HG03039 (cell line): Measurements from ENCODE around the gene PSMD9.
"Not testable (repeated sequence)": the region's sequence is repeated elsewhere in the genome, so short reads cannot be mapped to it uniquely, and the experiment has no call there.

Source experiments
- ATAC-seq: cut with Tn5 transposase; IDR thresholded peaks from one replicate; pipeline ENCODE4 v1.9.1; 2021; ENCODE audit warnings: mild to moderate bottlenecking, moderate library complexity; ENCODE audit not compliant: unreplicated experiment

PSMD9 gene

GRCh38 chr12:121872546-121873215 is 15.9 kb upstream of the PSMD9 start:
- no peak for ATAC-seq

GRCh38 chr12:121873216-121873569 is 15.4 kb upstream of the PSMD9 start:
- no peak for ATAC-seq

- ATAC-seq, result no peak
Observed at GRCh38 chr12:121874071-121874470, 14.5 kb upstream of the PSMD9 start.

GRCh38 chr12:121875582-121875981 is 13.0 kb upstream of the PSMD9 start:
- ATAC-seq, result no peak

DNA sequence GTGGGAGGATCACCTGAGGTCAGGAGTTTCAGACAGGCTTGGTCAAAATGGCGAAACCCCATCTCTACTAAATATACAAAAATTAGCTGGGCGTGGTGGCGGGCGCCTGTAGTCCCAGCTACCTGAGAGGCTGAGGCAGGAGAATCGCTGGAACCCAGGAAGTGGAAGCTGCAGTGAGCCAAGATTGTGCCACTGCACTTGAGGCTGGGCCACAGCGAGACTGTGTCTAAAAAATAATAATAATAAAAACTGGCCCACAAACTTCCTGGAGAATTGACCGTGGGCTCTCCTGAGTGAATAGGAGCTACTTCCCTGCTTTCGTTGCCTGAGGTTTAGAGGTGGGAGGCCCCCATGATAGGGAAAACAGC is 12.5 kb upstream of the PSMD9 start:
- not testable (repeated sequence) for ATAC-seq

- ATAC-seq, result no peak
Observed at GRCh38 chr12:121883315-121883660, 5.3 kb upstream of the PSMD9 start.

- ATAC-seq, result not testable (repeated sequence)
Observed at GRCh38 chr12:121885129-121885528, 3.5 kb upstream of the PSMD9 start.

- no peak for ATAC-seq
Observed at GRCh38 chr12:121888083-121888477, 510 bp upstream of the PSMD9 start.

GRCh38 chr12:121889274-121889624 is 659 bp downstream of the PSMD9 start:
- no peak for ATAC-seq

DNA sequence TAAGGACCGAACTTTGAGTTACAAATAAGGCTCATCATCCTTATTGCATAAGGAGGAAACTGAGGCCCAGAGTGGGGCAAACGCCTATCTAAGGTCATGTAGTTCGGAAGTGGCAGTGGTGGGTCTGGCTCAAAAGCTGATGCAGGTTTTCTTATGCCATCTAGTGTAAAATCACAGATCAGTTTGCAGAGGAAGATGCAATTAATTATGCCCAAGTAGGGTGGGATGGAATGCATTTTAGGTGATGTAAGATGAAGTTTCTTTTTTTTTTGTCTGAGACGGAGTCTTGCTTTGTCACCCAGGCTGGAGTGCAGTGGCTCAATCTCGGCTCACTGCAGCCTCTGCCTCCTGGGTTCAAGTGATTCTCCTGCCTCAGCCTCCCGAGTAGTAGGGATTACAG is 1.1 kb downstream of the PSMD9 start:
- not testable (repeated sequence) for ATAC-seq

GRCh38 chr12:121892673-121893561 is 4.3 kb downstream of the PSMD9 start:
- no peak for ATAC-seq

- no peak for ATAC-seq
Observed at GRCh38 chr12:121893961-121894460, 5.4 kb downstream of the PSMD9 start.

- no peak for ATAC-seq
Observed at GRCh38 chr12:121894633-121895032, 6.0 kb downstream of the PSMD9 start.

DNA sequence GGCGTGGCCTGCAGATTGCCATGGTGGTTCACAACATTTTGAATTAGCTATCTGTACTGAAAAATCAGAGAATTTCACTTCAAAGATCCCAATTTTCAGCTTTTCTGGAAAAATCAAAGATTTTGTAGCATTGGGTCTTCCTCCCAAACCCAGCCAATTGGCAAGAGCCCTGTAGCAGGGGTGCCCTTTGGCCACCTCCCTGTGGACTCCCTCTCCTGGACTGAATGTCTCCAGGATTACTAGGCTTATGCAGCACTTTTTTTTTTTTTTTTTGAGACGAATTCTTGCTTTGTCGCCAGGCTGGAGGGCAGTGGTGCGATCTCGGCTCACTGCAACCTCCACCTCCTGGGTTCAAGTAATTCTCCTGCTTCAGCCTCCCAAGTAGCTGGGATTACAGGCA is 9.7 kb downstream of the PSMD9 start:
- ATAC-seq, result no peak

- no peak for ATAC-seq
Observed at GRCh38 chr12:121899590-121899989, 11.0 kb downstream of the PSMD9 start.

GRCh38 chr12:121903202-121903601 is 14.6 kb downstream of the PSMD9 start:
- no peak for ATAC-seq

DNA sequence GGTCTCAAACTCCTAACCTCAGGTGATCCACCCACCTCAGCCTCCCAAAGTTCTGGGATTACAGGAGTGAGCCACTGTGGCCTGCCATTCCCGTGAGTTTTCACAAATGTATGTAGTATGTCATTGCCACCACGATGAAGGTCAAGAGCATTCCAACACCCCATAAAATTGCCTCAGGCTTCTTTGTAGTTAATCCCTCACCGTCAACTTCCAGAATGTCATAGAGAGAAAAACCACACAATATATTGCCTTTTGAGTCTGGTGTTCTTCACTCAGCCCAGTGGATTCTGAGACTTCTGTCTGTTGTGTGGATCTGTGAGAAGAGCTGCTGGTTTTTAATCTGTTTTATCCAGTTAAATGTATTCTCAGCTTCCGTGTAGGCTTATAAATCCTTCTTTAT is 17.2 kb downstream of the PSMD9 start:
- no peak for ATAC-seq

GRCh38 chr12:121908702-121909101 is 20.1 kb downstream of the PSMD9 start:
- ATAC-seq, result no peak

DNA sequence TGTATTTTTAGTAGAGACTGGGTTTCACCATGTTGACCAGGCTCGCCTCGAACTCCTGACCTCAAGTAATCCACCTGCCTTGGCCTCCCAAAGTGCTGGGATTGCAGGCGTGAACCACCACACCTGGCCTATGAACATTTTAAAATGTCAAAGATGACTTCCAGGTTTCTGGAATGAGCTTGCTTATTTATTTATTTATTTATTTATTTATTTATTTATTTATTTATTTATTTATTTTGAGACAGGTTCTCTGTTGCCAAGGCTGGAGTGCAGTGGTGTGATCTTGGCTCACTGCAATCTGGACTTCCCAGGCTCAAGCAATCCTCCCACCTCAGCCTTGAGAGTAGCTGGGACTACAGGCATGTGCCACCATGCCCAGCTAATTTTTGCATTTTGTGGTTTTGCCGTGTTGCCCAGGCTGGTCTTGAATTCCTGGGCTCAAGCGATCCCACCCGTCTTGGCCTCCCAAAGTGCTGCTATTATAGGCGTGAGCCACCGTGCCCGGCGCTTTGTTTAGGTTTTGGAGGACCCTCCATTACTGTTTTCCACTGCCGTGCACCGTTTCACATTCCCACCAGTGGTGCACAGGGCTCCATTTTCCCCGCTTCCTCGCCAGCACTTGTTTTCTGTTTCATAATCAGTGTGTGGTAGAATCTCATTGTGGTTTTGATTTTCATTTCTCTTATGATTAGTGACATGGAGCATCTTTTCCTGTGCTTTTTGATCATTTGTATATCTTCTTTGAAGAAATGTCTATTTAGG is 23.4 kb downstream of the PSMD9 start:
- ATAC-seq, result no peak

DNA sequence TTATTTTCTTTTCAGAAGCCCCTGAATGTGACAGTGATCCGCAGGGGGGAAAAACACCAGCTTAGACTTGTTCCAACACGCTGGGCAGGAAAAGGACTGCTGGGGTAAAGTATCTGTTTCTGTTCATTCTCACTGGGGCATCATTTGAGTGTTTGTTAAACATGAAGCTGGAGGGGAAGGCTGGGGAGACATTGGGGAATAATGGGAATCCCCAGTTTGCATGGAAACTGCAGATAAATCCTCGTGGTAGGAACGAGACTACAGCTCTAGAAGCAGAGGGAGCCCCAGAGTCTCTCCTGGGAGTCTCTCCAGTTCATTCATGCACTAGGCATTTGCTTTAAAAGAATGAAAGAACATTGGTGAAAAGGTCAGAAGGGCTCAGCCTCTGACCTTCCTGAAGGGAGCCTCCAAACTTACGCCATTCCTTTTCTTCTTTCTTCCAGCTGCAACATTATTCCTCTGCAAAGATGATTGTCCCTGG is 27.3 kb downstream of the PSMD9 start:
- no peak for ATAC-seq

GRCh38 chr12:121916719-121917118 is 28.1 kb downstream of the PSMD9 start:
- ATAC-seq, result no peak
